ENCODE results near the gene FRMPD2.

DNA sequence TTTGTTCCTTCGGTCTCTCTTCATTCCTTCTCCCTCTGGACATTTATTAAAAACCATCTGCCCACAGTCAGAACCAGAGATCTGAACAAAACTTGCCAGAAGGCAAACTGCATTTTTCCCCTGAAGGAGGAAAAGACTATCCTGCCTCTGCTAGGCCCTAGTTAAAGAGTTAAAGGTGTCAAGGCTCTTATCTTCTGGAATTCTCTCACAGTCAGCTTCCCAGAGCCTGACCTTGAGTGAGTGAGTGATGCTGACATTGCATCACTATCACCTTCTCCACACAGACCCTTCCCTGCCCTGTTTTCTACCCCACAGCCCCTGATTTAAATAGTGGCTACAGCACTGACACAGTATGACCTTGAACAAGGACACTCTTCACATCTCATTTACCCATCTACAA lies 16.4 kb downstream of the FRMPD2 start:
- TF ChIP-seq, protein P1, sequence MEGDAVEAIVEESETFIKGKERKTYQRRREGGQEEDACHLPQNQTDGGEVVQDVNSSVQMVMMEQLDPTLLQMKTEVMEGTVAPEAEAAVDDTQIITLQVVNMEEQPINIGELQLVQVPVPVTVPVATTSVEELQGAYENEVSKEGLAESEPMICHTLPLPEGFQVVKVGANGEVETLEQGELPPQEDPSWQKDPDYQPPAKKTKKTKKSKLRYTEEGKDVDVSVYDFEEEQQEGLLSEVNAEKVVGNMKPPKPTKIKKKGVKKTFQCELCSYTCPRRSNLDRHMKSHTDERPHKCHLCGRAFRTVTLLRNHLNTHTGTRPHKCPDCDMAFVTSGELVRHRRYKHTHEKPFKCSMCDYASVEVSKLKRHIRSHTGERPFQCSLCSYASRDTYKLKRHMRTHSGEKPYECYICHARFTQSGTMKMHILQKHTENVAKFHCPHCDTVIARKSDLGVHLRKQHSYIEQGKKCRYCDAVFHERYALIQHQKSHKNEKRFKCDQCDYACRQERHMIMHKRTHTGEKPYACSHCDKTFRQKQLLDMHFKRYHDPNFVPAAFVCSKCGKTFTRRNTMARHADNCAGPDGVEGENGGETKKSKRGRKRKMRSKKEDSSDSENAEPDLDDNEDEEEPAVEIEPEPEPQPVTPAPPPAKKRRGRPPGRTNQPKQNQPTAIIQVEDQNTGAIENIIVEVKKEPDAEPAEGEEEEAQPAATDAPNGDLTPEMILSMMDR (IDR thresholded peaks at IDR 0.05 in 4 of 5, conservative IDR thresholded peaks at IDR 0.05 in 1 of 5): no peak
- TF ChIP-seq POLR2A (IDR thresholded peaks at IDR 0.05): no peak
